GM21528 (cell line): ENCODE results near the gene LIN28A.
"Not testable (repeated sequence)": the region's sequence is repeated elsewhere in the genome, so short reads cannot be mapped to it uniquely, and the experiment has no call there.

Experiments used
- ATAC-seq: cut with Tn5 transposase; IDR thresholded peaks from one replicate; pipeline ENCODE4 v1.9.1; 2021; ENCODE audit warnings: mild to moderate bottlenecking, moderate library complexity; ENCODE audit not compliant: unreplicated experiment, low FRiP score

The LIN28A gene

DNA sequence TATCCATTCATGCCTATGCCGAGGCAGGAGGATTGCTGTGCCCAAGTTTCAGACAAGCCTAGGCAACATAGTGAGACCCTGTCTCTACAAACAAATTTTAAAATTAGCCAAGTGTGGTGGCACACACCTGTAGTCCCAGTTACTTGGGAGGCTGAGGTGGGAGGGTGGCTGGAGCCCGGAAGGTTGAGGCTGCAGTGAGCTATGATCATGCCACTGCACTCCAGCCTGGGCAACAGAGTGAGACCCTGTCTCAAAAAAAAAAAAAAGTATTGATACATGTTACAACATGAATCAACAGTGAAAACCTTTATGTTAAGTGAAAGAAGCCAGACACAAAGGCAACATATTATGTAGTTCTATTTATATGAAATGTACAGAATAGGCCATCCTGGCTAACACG is 25.6 kb upstream of the LIN28A start:
- ATAC-seq: not testable (repeated sequence)

DNA sequence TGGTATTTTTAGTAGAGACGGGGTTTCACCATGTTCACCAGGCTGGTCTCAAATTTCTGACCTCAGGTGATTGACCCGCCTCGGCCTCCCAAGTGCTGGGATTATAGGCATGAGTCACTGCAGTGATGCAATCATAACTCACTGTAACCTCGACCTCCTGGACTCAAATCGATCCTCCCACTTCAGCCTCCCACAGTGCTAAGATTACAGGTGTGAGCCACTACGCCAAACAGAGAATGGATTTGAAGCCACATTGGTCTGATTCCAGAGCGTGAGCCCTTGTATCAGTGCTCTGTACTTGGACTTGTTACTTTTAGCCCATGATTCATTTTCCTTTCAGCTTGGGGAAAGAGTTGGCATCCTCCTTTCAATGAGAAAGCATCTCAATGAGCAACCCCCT is 23.2 kb upstream of the LIN28A start:
- ATAC-seq: no peak

DNA sequence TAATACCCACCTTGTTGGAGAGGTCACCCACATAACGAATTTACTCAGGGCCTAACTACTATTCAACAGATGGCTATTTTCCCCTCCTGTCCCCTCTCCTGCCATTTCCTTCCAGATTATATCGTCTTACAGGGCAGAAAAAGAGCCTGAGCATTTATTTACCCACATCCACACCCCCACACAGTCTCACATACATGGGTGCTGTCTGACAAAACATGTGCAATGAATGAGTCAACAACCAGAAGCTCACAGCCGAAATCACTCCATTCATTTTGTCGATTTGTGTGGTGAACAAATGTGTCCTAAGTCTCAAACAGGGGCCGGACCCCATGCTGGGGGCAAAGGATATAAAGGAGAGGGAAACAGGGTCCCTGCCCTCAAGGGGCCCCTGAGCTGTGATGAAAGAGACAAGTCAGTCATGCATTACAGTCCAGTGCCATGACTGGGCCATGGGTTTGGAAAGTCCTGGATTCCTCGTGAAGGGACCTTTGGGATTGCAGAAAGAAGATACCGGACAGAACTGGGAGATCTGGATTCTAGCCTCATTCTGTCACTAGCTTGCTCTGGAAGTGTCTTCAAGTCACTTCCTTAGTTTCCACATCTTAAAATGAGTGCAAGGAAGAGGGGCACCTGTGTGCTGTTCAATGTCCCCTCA is 21.7 kb upstream of the LIN28A start:
- ATAC-seq: no peak

DNA sequence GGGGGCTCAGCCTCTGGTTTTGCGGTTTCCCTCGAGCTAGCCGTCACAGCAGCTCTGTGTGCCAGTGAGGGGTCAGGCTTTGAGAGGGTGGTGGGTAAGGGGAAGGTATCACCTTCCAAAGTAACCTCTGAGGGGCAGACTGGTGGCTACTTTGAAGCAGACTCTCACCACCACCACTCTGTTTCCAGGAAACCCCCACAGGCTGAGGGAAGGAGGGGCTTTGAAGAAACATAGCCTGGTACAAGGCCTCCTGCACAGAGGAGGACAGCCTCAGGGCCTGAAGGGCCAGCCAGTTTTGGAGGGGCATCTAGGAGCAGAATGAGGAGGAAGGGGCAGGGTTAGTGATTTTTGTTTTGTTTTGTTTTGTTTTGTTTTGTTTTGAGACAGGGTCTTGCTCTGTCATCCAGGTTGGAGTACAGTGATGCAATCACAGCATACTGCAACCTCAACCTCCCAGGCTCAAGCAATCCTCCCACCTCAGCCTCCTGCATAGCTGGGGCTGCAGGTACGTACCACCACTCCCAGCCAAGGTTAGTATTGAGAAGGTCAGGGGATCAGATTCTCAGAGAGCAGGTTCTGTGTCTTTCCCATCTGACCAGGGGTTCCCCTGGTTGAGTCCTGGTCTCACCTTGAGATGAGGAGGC is 20.9 kb upstream of the LIN28A start:
- no peak for ATAC-seq

DNA sequence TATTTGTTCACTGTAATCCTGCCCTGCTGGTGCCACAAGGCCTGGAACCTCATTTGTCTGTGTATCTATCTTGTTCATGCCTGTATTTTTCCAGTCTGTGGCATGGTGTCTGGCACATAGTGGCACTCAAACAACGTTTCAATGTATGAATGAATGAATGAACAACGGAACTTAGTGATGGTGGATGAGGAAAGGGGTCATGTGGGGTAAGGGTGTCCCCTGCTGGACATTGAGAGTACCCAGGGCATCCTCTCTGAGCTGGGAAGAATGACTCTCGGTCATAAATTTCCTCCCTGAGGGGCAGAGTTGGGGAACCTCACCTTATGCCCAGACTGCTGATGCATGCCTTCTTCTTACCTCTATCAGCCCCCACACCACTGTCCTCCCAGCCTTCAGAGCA is 19.2 kb upstream of the LIN28A start:
- ATAC-seq: no peak

DNA sequence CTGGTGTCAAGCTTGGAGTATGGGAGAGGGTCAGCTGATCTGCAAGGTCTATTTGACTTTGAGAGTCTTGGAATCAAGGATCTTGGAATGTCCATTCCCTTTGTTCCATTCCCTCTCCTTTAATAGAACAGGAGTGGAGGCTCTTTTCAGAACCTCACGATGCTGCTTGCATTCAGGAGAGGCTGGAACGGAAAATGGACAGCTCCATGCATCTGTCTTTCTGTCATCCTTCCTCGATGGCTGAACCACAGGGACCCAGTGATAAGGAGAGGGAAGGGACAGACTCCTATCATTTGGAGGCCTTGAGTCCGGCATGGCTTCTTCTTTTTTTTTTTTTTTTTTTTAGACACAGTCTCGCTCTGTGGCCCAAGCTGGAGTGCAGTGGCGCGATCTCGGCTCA is 14.9 kb upstream of the LIN28A start:
- no peak for ATAC-seq

DNA sequence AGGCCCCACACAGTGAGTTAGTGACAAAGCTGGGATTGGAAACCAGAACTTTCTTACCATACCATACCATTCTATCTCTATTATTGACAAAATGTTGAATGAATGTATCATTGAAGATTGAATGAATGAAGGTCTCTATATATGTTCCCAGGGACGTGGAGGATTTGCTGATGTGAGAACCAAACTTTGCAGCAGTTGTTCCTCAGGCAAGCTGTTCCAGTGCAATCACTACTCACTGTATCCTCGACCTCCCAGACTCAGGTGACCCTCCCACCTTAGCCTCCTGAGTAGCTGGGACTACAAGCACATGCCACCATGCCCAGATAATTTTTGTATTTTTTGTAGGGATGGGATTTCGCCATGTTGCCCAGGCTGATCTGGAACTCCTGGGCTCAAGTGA is 11.6 kb upstream of the LIN28A start:
- no peak for ATAC-seq

DNA sequence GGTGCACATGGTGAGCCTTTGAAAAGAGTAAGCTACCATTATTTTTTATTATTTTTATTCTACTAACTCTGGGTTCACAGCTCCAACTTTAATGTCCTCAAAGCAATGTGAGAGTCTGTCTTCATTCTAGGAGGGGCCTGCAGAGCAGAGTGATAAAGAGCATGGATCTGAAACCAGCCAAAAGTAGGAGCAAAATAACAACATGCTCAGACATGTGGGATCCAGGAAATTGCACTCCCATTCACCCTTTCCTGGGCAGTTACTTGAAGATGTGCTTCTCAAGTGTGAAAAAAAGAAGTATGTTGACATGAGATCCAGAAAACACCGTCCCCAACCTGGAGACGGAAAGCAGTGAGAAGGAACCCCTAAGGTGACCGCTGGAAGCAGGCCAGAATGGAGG is 8.7 kb upstream of the LIN28A start:
- ATAC-seq: no peak

DNA sequence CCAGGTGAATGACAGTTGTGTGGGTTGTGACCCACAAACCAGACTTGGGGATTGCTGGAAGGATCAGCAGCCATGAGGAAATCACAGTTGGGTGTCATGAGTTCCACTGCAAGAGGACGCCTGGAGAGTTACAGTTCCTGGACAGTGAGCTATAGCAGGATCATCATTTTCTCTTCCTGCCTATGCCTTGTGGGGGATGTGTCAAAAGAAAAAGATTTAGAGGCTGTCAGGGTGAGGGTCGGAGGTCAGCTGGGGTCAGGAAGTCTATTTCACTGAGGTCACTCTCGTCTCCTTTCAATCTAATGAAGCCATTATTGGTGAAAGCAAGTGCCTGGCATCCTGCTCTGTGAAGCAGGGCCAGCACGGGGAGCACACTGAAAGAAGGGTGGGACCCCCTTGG is 7.0 kb upstream of the LIN28A start:
- ATAC-seq: no peak

DNA sequence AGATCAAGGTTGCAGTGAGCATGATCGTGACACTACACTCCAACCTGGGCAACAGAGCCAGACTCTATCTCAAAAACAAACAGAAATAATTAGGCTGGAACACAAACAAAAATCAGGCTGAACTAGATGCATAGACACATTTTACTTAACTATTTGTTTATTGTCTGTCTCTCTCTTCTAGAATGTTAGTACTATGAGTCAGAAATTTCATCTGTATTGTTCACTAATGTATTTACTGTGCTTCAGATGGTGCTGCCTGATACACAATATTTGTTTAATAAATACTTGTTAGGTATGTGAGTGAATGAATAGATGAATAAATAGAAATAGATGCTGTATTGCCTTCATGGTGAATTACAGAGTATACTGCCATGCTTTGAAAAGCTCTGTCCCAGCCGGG is 6.0 kb upstream of the LIN28A start:
- no peak for ATAC-seq

DNA sequence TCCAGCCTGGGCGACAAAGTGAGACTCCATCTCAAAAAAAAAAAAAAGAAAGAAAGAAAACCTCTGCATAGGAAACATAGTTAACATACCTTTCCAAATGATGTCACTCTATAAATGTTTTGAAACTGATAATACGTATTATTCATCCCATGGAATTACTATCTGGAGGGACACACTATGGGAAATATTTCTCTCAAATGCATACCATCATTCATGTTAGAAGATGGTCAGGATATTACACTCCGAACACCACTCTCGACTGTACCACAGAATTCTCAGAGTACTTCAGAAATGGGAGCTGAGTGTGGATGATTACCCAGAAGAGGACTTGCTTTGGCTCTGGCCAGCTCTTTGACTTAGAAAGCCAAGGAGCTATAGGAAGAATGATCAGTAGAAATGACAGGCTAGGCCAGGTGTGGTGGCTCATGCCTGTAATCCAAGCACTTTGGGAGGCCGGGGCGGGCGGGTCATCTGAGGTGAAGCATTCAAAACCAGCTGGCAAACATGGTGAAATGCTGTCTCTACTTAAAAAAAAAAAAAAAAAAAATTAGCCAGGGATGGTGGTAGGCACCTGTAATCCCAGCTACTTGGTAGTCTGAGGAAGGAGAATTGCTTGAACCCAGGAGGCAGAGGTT is 5.2 kb upstream of the LIN28A start:
- no peak for ATAC-seq

DNA sequence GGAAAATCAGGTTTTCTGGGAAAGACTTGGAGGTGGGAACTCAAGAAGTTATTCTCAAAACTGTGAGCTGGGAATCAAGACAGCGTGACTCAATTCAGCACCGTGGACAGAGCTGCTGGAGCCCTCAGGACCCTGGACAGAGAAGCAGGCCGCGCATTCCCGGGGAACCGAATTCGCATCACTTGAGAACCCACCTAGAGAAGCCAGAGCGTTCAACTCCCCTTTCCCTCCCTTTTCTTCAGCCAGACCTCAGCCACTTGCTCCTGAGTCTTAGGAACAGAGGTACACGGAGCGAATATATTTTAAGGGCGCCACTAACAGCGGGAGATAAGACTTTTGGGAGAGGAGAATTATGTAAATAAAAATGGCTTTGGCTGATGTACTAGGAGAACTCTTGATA is 2.0 kb upstream of the LIN28A start:
- ATAC-seq: no peak

DNA sequence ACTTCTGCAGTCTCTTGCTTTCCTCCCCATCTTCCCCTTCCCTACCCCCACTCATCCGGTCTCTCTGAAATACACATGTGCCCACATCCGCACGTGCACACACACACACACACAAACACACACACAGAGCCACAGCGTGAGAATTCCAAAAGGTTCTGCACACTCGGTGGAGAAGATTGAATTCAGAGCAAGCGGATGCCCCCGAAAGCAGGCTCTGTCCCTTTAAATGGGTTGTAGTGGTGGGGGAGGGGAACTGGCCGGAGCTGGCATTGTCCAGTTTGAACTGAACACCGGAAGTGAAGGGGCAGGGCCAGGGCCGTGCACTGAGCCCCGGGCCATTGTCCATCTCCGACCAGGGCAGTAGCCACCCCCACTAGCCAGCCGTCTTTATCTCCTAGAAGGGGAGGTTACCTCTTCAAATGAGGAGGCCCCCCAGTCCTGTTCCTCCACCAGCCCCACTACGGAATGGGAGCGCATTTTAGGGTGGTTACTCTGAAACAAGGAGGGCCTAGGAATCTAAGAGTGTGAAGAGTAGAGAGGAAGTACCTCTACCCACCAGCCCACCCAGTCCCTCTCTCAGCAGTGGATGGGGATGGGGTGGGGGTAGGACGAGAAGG is 1.3 kb upstream of the LIN28A start:
- no peak for ATAC-seq

DNA sequence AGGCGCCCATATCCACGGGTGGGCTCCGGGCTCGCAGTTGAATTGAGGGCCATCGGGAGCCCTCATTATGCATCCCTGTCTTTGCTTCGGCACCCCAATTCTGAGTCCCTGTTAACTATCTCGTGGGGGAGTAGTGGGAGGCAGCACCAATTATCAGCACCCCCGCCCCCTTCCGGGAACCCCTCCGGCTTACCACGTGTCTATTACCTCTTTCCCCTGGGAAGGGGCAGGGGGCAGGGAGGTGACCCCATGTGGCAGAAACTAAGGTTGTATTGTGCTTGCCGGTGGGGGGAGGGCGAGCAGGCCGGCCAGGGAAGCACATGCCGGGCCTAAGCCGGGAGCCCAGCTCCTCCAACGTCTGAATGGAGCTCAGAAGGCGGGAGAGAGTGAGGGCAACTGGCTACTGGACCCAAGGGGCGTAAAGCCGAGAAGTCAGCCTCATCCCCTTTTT is 1.0 kb downstream of the LIN28A start:
- ATAC-seq: no peak

DNA sequence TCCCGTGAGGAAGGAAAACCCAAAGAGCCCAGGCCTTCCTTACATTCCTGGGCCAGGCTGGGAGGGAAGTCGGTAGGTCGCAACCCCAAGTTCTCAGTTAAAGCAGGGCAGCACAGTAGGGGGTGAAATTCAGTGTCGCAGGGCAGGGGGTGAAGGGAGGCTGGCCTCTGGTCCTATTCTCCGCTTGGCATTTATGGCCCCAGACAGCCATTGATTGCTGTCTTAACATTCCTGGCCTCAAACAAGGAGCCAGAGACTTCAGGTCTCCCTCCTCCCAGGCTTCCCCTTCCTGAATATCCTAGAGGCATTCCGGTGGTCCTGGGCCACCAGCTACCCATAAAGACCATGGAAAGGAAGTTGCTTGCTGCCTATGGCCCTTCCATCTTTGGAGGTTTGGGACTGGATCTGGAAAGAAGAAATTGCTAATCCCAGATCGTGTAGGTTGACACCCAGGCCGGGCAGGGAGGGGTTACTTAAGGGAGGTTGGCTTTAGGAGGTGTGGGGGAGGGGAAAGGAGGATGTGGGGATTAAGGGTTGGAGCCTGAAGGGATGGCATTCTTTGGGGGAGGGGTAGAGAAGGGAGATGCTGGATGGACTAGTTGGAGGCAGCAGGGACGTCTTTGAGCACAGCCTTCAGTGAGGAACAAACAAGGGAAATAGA is 1.7 kb downstream of the LIN28A start:
- ATAC-seq: no peak

DNA sequence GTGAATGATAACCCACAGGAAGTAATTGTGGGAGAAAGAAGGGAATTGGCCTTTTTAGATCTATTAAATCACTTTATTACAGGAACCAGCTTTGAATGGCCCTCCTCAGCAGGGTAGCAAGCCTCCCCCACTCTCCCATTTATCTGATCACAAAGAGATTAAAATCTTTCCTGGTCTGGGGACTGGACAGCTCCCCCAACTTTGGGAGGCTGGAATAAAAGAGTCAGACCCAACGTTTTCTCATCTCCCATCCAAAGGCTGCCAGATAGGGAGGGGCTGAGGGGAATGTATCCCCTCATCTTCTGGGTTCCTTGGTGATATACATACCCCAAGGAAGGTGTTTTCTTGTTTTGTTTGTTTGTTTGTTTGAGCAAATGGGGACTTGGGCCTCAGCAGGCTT is 2.4 kb downstream of the LIN28A start:
- no peak for ATAC-seq

DNA sequence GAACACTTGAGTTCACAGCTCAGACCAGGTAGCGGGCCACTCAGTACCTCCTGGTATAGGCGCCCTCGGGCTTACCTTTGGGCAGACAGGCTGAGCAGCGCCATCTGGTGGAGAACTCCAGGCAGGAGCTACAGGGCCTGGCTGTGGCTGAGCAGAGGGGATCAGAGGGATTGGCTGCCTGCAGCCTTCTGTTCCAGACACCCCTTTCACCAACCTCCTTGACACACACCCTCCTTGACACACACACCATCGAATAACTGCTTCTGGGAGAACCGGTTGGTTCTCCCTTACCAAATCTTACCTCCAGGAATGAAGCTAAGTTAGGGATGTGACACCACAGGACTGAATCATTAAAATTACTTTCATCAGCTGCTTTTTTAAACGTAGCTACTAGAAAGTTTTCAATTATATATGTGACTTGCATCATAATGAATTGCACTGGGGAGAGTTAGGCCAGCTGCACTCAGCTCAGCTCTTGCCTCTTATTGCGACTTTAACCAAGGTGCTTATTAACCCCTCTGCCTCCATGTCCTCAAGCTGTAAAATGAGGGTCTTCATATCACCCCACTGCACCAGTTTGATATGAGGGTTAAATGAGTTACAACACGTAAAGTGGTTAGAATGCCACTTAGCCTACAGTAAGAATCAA is 6.6 kb downstream of the LIN28A start:
- ATAC-seq: no peak

DNA sequence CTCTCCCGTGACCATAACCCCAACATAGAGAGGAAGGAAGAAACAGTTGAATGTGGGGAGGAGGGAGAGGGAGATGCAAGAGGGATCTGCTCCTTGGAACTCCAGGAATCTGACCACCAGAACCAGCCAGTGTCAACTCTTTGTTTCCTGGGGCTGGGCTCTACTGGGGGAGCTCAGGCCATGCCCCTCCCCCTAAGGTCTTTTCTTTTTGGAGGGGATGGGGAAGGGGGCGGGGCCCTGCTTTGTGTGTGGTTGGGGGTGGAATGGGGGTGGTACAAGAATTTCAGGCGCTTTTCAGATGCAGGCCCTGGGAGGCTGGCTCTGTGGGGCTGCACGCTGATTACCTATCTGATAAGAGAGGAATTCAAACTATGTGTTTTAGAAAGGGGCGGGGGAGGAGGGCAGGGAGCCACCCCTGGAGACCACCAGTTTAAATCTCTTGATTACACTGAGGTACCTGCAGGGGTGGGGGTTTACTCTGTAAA is 8.3 kb downstream of the LIN28A start:
- ATAC-seq: no peak

DNA sequence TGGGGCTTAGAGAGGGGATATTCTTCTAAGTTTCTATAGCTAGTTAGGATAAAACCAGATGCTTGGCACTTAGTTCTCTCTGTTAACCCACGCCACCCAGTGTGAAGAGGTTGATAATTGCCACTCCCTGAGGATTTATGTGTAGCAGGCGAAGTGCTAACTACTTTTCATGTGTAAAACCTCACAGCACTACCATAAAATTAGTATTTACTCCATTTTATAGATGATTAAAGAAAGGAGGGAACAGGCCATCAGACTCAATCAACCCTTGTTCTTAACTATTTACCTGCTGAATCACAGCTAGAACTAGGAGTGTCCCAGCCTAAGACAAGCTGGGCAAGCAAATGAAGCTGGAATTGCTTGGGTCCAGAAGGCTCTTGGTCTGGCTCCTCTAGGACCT is 8.9 kb downstream of the LIN28A start:
- no peak for ATAC-seq

DNA sequence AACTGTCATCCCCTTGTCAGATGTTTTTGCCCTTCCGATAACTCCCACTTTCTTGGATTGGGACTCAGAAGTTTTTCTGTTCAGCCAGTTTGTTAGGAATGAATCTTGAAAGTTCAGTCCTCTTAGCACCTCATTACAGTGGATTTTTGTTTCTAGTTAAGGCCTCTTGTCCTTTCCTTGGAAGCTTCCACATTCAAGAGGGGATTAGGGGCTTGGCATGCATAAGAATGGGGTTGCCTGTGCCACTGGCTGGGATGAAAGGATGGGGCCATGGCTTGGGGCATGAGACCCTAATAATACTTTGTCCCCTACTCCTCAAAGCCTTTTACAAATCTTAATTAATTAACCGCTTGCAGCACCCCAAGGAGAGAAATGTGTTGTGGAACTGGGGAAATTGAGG is 19.1 kb downstream of the LIN28A start:
- ATAC-seq: no peak
